Activated CD4-positive, alpha-beta memory T cell treated with anti-CD3 and anti-CD28 coated beads, Interleukin-2, amount 10 ng/mL, durations not matched to agents 7 days and 5 days (primary cell): ENCODE results near the gene GNLY. TPM values are rescaled to one million over a fixed set of nuclear protein-coding genes. Genes with fewer than 3 reads are reported as not detected.

ENCODE experiments used
- CTCF ChIA-PET: fragments of 350-600 bp; sonication (Branson Sonifier 250); formaldehyde crosslinking; loops from one replicate; lab custom pipeline; 2021; ENCODE audit warnings: antibody characterized with exemption, inconsistent platforms; lab: Charles Lee
- POLR2A ChIA-PET: fragments of 350-600 bp; sonication (Branson Sonifier 250); formaldehyde crosslinking; loops from one replicate; lab custom pipeline; 2021; ENCODE audit warnings: antibody characterized with exemption; lab: Charles Lee
- DNase-seq: peaks from one replicate; pipeline ENCODE4 v3.0.0-alpha.2; 2020
- H3K27ac Mint-ChIP-seq: one replicate; pipeline ENCODE4 v1.8.0; 2021; ENCODE audit warnings: mild to moderate bottlenecking, mixed read lengths
- H3K27me3 Mint-ChIP-seq: one replicate; pipeline ENCODE4 v1.8.0; 2021; ENCODE audit warnings: mixed read lengths
- H3K36me3 Mint-ChIP-seq: one replicate; pipeline ENCODE4 v1.8.0; 2021; ENCODE audit warnings: low read depth, mixed read lengths
- H3K4me1 Mint-ChIP-seq: one replicate; pipeline ENCODE4 v1.8.0; 2021; ENCODE audit warnings: mixed read lengths
- H3K4me3 Mint-ChIP-seq: one replicate; pipeline ENCODE4 v1.8.0; 2021; ENCODE audit warnings: mild to moderate bottlenecking, mixed read lengths
- H3K9me3 Mint-ChIP-seq: one replicate; pipeline ENCODE4 v1.8.0; 2021; ENCODE audit warnings: mixed read lengths
- total RNA-seq, 2 experiments: library from RNA; stranded (reverse); gene quantifications; one replicate each; pipeline ENCODE4 v1.2.3, GENCODE V29; 2021

Gene GNLY
- total RNA-seq, 2 experiments from 2014 or later = 569 to 599 TPM

GRCh38 chr2:85722519-85722918 lies 28.4 kb downstream of the GNLY start:
- Mint-ChIP-seq H3K4me1 (no peaks in the 10 kb centered on the region), H3K9me3 (peaks cover 5% of the 10 kb centered on the region), H3K4me3 (no peak overlapping the region), H3K27me3 (peaks cover 25% of the 10 kb centered on the region), H3K36me3 (peaks cover 2% of the 10 kb centered on the region), H3K27ac (no peak overlapping the region)
- no peak for DNase-seq
- ChIA-PET CTCF (interaction anchor here (1.0 to 1.3 kb wide), 2 partner anchors 16 to 85 kb away, joined by 3 to 4 read pairs; no protein-coding TSS in a partner anchor), POLR2A (no interaction called here)

DNA sequence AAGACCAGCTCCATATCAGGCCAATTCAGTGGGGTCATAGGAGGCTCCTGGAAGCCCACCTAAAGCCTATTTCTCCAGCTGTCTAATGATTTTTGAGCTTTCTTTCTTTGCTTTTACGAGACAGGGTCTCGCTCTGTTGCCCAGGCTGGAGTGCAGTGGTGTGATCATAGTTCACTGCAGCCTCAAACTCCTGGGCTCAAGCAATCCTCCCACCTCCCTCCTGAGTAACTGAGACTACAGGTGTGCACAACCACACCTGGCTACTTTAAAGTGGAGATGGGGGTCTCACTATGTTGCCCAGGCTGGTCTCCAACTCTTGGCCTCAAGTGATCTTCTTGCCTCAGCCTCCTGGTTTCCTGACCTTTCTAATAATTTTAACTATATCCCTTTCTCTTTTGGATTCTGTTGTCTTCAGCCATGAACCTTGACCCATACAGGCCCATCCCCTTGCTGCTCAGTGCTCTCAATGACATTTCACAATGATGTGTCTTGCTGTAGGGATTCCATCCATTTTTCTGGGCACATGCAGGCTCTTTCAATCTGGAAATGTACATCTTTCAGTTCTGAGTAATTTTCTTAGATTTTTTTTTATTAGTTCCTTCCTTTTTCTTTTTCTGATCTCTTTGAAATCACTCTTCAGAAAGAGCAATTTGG lies 29.7 kb downstream of the GNLY start:
- DNase-seq = no peak
- Mint-ChIP-seq H3K36me3 (peaks cover 2% of the 10 kb centered on the region), H3K27me3 (peaks cover 30% of the 10 kb centered on the region), H3K4me1 (no peaks in the 10 kb centered on the region), H3K27ac (no peak overlapping the region), H3K9me3 (peaks cover 5% of the 10 kb centered on the region), H3K4me3 (no peak overlapping the region)
- CTCF ChIA-PET = interaction anchor here (1.0 to 1.2 kb wide), 4 partner anchors 11 to 90 kb away, joined by 3 to 5 read pairs (median 4); no protein-coding TSS in a partner anchor
- POLR2A ChIA-PET = interaction anchor here (0.8 to 1.2 kb wide), 3 partner anchors 16 to 43 kb away, joined by 3 to 4 read pairs (median 3); no protein-coding TSS in a partner anchor

- no peak for DNase-seq
- peaks cover 8% of the 10 kb centered on the region for H3K4me1 Mint-ChIP-seq
- H3K4me3 Mint-ChIP-seq = no peak overlapping the region
- H3K27ac Mint-ChIP-seq = no peak overlapping the region
- peaks cover 5% of the 10 kb centered on the region for H3K9me3 Mint-ChIP-seq
- POLR2A ChIA-PET = interaction anchor here (1.1 to 1.2 kb wide), 2 partner anchors 28 to 44 kb away, joined by 3 to 4 read pairs; no protein-coding TSS in a partner anchor
- H3K27me3 Mint-ChIP-seq = peaks cover 38% of the 10 kb centered on the region
- H3K36me3 Mint-ChIP-seq = peaks cover 2% of the 10 kb centered on the region
- CTCF ChIA-PET = interaction anchor here (0.6 to 1.8 kb wide), 9 partner anchors 10 to 427 kb away, joined by 3 to 9 read pairs (median 4); no protein-coding TSS in a partner anchor
Measured at GRCh38 chr2:85724731-85725181, 30.6 kb downstream of the GNLY start.

DNA sequence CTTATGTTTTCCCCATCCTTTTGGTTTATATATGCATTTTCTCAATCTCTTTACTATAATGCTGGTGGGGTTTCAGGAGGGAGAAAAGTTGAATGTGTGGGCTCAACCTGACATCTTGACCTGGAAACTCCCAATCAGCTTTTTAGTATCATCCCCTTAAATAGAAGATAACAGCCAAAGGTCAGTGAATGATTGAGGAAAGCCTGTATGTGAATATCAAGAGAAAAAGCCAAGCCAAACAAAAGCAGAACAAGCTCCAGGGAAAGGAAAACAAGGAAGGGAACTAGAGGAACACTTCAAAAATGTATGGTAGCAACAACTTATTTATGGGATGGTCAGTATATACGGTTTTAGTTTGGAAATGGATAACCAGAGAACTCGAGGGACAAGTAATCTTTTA lies 31.3 kb downstream of the GNLY start:
- Mint-ChIP-seq H3K27me3 (peaks cover 35% of the 10 kb centered on the region), H3K36me3 (peaks cover 2% of the 10 kb centered on the region), H3K4me3 (no peak overlapping the region), H3K9me3 (peaks cover under 1% of the 10 kb centered on the region), H3K4me1 (peaks cover 9% of the 10 kb centered on the region), H3K27ac (no peak overlapping the region)
- ChIA-PET CTCF (interaction anchor here (0.6 to 1.8 kb wide), 4 partner anchors 16 to 427 kb away, joined by 3 to 9 read pairs (median 5); no protein-coding TSS in a partner anchor), POLR2A (interaction anchor here (0.7 kb wide), 1 partner anchor 50 kb away, joined by 3 read pairs; no protein-coding TSS in a partner anchor)
- DNase-seq = no peak

DNA sequence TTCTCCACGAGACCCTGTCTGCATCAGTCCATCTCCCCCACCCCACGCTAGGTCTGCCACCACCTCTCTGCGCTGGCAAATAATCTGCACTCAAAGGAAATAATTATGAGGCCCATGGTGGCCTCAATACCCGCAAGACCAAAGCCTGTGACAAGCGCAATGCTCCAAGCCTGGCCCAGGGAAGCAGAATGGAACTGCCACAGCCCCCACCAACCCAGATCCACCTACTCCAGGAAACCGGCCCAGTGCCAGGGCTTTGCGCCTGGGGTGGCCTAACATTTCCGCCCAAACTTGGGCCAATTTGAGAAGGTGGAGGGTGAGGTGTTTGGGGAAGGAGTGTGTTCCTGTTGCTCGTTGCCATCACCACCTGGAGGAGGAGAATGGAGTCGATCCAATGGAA lies 33.6 kb downstream of the GNLY start:
- POLR2A ChIA-PET = no interaction called here
- Mint-ChIP-seq H3K9me3 (no peaks in the 10 kb centered on the region), H3K27ac (no peak overlapping the region), H3K27me3 (peaks cover 34% of the 10 kb centered on the region), H3K4me1 (peaks cover 9% of the 10 kb centered on the region), H3K4me3 (no peak overlapping the region), H3K36me3 (no peaks in the 10 kb centered on the region)
- DNase-seq = no peak
- CTCF ChIA-PET = interaction anchor here (1.3 kb wide), 1 partner anchor 90 kb away, joined by 5 read pairs; no protein-coding TSS in a partner anchor

DNA sequence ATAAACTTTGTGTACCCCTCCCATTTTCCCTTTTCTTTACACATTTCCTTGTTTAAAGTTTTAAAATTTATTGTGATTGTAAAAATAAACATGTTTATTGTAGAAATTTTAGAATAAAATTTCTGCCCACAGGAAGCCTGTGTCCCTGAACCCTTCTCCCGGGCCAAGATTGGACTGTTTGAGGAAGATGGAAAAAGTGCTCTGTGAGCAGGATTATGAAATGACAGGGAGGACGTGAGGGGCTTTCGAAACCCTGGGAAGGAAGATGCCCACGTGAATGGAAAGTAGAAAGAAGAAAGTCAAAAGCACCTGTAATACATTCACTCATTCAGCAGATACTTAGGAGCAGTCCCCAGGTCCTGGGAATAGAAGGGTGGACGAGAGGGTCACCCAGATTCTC lies 34.2 kb downstream of the GNLY start:
- Mint-ChIP-seq H3K36me3 (no peaks in the 10 kb centered on the region), H3K9me3 (no peaks in the 10 kb centered on the region), H3K27me3 (peaks cover 34% of the 10 kb centered on the region), H3K4me3 (no peak overlapping the region), H3K4me1 (peaks cover 9% of the 10 kb centered on the region), H3K27ac (no peak overlapping the region)
- CTCF ChIA-PET = interaction anchor here (0.6 to 2.5 kb wide), 36 partner anchors 8 to 438 kb away, joined by 3 to 44 read pairs (median 4); partner anchors contain the start of gene ST3GAL5
- POLR2A ChIA-PET = interaction anchor here (1.1 kb wide), 3 partner anchors 84 to 91 kb away, joined by 3 to 4 read pairs (median 3); no protein-coding TSS in a partner anchor
- DNase-seq = no peak

DNA sequence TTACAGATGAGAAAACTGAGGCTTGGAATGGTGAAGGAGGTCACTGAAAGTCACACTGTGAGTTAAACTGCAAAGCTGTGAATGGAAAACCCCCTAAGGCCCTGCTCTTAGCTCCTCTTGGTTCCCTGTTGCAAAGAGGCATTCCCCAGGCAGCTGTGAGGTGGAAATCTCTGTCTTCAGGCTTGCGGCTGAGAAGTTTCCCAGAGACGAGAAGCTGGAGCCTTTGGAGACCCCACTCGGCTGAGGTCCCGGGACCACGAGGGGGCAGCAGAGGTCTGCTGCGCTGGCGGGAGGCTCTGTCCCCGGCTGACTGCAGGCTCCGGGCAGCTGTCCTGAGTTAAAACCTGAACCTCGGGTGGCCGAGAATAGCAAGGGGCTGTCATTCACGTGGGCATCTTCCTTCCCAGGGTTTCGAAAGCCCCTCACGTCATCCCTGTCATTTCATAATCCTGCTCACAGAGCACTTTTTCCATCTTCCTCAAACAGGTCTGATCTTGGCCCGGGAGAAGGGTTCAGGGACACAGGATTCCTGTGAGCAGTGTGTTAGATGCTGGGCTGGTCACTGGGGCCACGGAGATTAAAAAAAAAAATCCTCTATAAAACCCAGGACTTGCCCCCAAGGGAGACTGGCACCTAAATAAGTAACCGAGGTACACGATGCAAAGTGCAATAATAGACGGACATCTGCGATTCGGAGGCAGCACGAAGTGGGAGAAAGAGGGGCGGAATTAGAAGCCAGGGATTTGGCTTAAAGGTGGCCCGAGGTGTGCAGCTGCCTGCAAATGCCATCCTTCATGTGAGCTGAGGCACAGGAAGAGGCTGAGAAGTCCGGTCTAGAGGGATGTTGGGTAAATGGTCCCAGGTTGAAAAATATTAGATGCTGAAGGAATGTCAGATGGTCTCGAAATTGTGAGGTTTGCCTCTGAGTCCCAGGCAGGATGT lies 35.0 kb downstream of the GNLY start:
- H3K4me3 Mint-ChIP-seq = no peak overlapping the region
- peak; percentile 76 for DNase-seq
- H3K27me3 Mint-ChIP-seq = peaks cover 32% of the 10 kb centered on the region
- no peaks in the 10 kb centered on the region for H3K9me3 Mint-ChIP-seq
- H3K27ac Mint-ChIP-seq = no peak overlapping the region
- CTCF ChIA-PET = interaction anchor here (0.6 to 2.5 kb wide), 38 partner anchors 9 to 438 kb away, joined by 3 to 44 read pairs (median 4); partner anchors contain the start of gene ST3GAL5
- H3K36me3 Mint-ChIP-seq = no peaks in the 10 kb centered on the region
- H3K4me1 Mint-ChIP-seq = peaks cover 9% of the 10 kb centered on the region
- POLR2A ChIA-PET = interaction anchor here (1.1 kb wide), 3 partner anchors 83 to 91 kb away, joined by 3 to 4 read pairs (median 3); no protein-coding TSS in a partner anchor

DNA sequence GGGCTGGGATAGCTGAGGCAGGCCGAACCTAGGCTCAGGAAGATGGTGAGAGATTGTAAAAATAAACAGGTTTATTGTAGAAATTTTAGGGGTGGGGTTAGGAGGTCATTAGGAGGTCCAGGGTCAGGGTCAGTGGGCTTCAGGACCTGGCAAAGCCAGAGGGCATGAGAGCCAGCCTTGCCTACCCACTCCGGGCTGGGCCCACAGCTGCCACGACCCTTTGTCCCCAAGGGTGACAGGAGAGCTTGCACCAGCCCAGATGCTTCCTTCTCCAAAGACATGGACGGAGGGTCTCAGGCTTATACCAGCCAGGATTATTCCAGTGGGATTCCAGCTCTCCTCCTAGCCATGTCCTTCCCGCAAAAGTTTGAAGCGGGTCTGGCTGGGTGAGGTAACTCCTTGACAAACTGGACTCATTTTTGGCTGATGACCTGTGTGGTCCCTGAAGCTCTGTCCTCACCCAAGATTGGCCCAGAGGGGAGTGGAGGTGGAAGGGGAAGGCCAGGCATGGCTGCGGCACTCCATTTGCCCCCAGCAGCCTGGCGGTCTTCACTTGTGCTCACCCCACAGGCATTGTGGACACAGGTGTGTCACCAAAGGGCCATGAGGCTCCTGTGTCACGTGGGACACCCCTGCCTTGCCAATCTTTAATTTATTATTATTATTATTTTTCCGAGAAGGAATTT lies 35.8 kb downstream of the GNLY start:
- no peak overlapping the region for H3K27ac Mint-ChIP-seq
- H3K36me3 Mint-ChIP-seq = no peaks in the 10 kb centered on the region

DNA sequence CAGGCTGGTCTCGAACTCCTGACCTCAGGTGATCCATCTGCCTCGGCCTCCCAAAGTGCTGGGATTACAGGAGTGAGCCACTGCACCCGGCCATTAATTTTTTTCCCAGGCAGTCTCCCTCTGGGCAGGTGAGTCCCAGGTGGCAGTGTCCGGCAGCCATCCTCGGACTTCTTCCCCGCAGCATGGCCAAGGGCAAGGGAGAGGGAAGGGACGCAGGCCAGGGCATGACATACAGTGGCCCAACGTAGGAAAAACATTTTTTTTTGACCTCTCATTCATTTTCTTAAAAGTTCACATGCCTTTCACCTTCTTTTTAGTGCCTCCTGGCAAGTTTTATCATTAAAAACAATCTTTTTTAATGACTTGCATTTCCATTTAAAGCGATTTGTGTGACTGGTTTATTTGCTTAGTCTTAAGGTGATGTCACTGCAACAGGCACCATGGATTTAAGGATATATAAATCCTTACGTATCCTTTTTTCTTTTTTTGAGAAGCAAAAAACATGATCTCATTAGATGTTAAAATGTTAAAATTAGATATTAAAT lies 36.6 kb downstream of the GNLY start:
- Mint-ChIP-seq H3K27me3 (peaks cover 29% of the 10 kb centered on the region), H3K4me3 (no peak overlapping the region), H3K9me3 (no peaks in the 10 kb centered on the region), H3K36me3 (no peaks in the 10 kb centered on the region), H3K4me1 (peaks cover 9% of the 10 kb centered on the region), H3K27ac (no peak overlapping the region)
- ChIA-PET POLR2A (no interaction called here), CTCF (interaction anchor here (2.1 to 2.5 kb wide), 3 partner anchors 17 to 85 kb away, joined by 6 to 44 read pairs (median 20); no protein-coding TSS in a partner anchor)
- no peak for DNase-seq

More for the DNA sequence above, 35.8 kb downstream of the GNLY start:
- Mint-ChIP-seq H3K4me3 (no peak overlapping the region), H3K9me3 (no peaks in the 10 kb centered on the region), H3K4me1 (peaks cover 9% of the 10 kb centered on the region), H3K27me3 (peaks cover 28% of the 10 kb centered on the region)
- POLR2A ChIA-PET = no interaction called here
- CTCF ChIA-PET = interaction anchor here (0.8 to 2.5 kb wide), 12 partner anchors 15 to 350 kb away, joined by 3 to 44 read pairs (median 7); partner anchors contain the start of gene ST3GAL5
- no peak for DNase-seq

DNA sequence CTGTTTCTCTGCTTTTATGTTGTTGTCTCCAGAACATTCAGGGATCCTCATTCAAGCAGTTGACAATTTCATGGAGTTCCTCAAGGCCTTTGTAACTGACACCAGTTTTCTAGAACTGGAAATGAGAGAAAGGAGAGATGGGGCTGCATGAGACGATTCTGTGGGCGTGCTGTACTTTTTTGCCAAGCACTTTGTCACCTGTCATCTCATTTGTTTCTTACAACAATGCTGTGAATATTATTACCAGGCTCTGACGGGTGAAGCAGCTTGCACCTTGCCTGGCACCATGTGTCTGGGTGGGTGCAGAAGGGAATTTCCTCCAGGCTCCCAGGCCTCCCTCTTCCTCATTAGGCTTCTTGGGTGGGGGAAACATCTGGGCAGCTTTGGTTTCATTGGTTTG lies 37.4 kb downstream of the GNLY start:
- Mint-ChIP-seq H3K4me3 (no peak overlapping the region), H3K9me3 (no peaks in the 10 kb centered on the region), H3K4me1 (peaks cover 9% of the 10 kb centered on the region), H3K36me3 (no peaks in the 10 kb centered on the region), H3K27me3 (peaks cover 34% of the 10 kb centered on the region), H3K27ac (no peak overlapping the region)
- ChIA-PET POLR2A (no interaction called here), CTCF (interaction anchor here (1.3 kb wide), 1 partner anchor 82 kb away, joined by 3 read pairs; no protein-coding TSS in a partner anchor)
- no peak for DNase-seq

DNA sequence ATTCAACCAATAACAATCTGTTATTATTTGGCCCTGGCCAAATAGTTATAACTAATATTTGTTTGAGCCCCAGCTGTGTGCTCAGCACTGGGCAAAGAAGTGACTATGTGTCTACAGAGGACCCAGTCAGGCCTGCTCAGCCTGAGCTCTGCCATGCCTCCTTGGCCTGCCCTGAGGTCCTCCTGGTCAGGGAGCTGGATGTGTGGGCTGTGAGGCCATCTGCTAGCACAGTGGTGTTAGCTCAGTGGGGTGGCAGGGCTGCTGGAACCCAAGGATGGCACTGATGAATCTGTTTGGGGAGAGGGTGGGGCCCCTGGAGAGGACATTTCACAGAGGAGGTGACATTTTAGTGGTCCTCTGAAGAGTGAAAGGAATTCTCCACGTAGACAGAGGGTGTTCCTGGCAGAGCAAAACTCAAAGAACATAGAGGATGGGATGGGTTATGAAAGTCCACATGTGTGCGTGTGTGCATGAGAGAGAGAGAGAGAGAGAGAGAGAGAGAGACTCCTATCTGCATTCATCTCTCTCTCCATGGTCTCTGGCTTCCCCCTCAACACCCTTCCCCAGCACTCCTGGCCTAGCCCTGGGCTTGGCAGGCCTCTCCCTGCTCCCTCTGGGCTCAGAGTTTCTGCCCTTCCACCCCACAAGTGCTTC lies 38.4 kb downstream of the GNLY start:
- H3K27me3 Mint-ChIP-seq = peaks cover 39% of the 10 kb centered on the region
- H3K27ac Mint-ChIP-seq = no peak overlapping the region
- no peaks in the 10 kb centered on the region for H3K9me3 Mint-ChIP-seq
- H3K4me3 Mint-ChIP-seq = no peak overlapping the region
- DNase-seq = no peak
- peaks cover 9% of the 10 kb centered on the region for H3K4me1 Mint-ChIP-seq
- CTCF ChIA-PET = interaction anchor here (1.3 to 1.6 kb wide), 3 partner anchors 19 to 81 kb away, joined by 3 read pairs; no protein-coding TSS in a partner anchor
- no peaks in the 10 kb centered on the region for H3K36me3 Mint-ChIP-seq
- POLR2A ChIA-PET = no interaction called here
